Measurements from ENCODE around the gene C19orf38.

DNA sequence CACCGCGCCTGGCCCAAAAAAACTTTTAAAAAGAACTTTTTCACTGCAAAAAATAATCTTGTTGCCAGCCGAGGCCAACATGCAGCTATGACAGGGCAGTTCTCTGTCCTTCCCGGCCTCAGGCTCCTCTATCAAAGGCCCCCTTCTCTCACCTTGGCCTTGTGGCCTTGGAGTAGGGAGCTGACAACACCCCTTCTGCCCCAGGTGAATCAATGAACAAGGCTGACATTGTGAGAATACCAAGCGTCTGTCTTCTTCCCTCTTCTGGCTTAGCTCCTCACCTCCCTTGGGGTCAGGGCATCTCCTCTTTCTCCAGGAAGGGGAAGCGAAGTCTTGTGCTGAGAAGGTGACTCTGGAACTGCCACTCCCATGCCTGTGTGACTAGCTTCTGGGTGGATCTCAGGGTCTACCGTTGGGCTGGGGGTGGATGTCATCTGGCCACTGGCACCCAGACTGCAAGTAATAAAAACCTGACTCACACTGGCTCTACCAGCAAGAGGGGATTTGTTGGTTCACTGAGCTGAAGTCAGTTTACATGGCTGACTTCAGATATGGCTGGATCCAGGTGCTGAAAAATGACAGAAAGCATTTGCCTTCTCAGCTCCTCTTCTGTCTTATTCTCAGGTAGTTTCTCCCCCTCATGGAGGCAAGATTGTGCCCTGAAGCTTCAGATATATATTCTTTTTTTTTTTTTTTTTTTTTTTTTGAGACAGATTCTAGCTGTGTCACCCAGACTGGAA is 6.3 kb downstream of the C19orf38 start:
- TF ChIP-seq, protein P1, sequence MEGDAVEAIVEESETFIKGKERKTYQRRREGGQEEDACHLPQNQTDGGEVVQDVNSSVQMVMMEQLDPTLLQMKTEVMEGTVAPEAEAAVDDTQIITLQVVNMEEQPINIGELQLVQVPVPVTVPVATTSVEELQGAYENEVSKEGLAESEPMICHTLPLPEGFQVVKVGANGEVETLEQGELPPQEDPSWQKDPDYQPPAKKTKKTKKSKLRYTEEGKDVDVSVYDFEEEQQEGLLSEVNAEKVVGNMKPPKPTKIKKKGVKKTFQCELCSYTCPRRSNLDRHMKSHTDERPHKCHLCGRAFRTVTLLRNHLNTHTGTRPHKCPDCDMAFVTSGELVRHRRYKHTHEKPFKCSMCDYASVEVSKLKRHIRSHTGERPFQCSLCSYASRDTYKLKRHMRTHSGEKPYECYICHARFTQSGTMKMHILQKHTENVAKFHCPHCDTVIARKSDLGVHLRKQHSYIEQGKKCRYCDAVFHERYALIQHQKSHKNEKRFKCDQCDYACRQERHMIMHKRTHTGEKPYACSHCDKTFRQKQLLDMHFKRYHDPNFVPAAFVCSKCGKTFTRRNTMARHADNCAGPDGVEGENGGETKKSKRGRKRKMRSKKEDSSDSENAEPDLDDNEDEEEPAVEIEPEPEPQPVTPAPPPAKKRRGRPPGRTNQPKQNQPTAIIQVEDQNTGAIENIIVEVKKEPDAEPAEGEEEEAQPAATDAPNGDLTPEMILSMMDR (IDR thresholded peaks at IDR 0.05; ENCODE audit: borderline replicate concordance, extremely low read depth, low read length, poor library complexity, severe bottlenecking): no peak
- TF ChIP-seq EZH2 (IDR thresholded peaks at IDR 0.05; ENCODE audit: borderline replicate concordance, low read depth, low read length, severe bottlenecking): no peak
